Posterior vena cava (tissue), 2 donors: ENCODE data around the gene MAD1L1. TPM values are rescaled to one million over a fixed set of nuclear protein-coding genes. Genes with fewer than 3 reads are reported as not detected.
"Not testable (repeated sequence)": the region's sequence is repeated elsewhere in the genome, so short reads cannot be mapped to it uniquely, and the experiment has no call there.

Source experiments
- DNase-seq: peaks from one replicate; pipeline ENCODE4 v3.0.0-alpha.2; 2020; ENCODE audit warnings: low spot score
- intact Hi-C, 2 donors: fragments of 100-400 bp; cut with DNase I; formaldehyde crosslinking; loops; one replicate each; pipeline versions ENCODE4 v1.14.1 to v1.14.2; 2022 to 2023
- total RNA-seq, 2 donors: library from RNA; stranded (reverse); fragmentation: NEBNext Ultra II Directional; extraction: Animal tissue kit (Norgen Biotek cat#: 25700); gene quantifications; one replicate each; pipeline ENCODE4 v1.2.1, GENCODE V29; 2021
- donor health status: DM: yes; HTN: yes; CAD: no.
- donor health status: DM: yes; HTN: yes; CAD: no.

MAD1L1 gene
- total RNA-seq, 2 donors from 2014 or later, result 17.3 to 24.7 TPM

DNA sequence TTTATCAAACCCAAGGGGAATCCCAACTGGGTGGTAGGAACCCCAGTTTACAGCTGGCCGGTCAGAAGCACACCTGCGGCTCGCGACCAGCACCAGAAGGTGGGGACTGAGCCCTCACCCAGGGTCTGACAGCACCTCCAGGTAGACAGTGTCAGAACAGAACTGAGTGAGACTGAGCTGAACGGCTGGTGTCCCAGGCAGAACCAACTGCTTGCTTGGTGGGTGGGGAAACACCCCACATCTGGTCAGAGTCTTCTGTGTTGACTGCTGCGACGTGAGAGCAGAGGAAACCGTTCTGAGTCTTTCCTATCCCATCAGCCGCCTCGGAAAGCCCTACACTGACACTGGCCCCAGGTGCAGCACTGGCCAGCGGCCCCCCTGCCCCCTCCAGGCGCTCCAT is 160.7 kb downstream of the MAD1L1 start:
- DNase-seq, result no peak
- intact Hi-C loops, result no loop called here

DNA sequence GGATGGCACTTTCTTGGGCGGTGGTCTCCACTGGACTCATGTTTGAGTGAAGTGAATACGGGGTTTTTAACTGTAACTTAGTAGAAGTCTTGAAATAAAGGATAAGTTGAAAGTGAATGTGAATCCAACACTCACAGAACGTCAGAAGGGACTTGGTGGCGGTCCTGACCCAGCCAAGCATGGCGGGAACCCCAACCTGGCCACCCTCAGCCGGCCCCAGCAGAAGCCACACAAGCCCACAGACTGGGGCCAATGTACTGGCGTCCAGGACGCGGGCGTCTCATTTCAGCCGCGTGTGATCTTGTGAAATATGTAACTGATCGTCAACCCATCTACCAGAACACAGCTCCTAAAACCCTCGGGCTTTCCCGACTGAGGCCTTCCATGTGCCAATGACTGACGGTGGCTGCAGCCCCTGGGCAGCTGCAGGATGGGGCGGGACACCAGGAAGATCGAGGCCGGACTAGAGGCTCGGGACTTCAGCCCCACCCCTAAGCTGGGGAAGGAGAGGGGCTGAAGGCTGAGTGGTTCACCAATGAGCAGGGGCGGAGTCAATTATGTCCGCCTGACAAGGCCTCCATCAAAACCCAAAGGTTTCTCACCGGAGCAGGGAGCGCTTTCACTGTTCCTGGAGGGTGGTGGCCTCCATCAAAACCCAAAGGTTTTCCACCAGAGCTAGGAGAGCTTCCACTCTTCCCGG is 161.5 kb downstream of the MAD1L1 start:
- intact Hi-C loops, result no loop called here
- DNase-seq, result no peak

DNA sequence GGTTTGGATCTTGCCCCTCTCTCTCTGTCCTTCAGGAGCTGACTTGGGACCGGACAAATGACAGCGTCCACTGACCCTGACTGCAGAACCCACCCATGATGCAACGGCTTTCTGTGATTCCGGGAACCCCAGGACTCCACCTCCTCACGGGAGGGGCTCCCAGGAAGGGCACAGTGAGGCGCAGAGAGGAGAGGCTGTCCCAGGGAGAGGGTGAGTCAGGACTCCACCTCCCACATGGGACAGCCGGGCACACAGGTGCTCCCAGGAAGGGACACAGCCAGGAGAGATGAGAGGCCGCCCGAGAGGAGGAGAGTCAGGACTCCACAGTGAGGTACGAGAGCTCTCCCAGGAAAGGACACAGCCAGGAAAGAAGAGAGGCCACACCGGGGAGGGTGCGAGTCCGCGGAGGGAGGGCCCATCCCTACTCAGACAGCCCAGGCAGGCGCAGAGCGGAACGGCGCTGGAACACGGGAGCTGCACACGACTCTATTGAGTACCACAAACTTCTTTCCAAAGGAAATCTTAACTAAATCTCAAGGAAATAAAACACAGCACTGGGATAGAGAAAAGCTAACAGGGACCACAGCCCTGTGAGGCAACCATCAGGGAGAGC is 162.5 kb downstream of the MAD1L1 start:
- intact Hi-C loops, result no loop called here
- no peak for DNase-seq

DNA sequence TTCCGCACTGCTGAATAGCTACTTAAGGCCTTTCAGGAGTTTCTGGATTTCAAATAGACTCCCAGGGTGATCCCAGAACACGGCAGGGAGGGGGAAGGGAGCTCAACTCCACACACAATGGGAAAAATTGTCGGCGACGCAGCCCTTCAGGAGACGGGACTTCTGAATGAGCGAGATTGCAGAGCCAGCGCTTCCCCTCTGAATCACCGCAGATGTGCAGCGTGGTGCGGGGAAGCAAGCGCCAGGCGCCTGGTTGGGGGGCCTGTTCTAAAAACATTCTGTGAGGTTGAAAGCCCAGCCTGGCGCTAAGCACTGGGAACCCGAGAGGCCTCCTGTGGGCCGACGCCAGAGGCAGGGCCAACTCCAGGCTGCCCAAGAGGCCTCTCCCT is 163.3 kb downstream of the MAD1L1 start:
- intact Hi-C loops, result no loop called here
- DNase-seq, result no peak

DNA sequence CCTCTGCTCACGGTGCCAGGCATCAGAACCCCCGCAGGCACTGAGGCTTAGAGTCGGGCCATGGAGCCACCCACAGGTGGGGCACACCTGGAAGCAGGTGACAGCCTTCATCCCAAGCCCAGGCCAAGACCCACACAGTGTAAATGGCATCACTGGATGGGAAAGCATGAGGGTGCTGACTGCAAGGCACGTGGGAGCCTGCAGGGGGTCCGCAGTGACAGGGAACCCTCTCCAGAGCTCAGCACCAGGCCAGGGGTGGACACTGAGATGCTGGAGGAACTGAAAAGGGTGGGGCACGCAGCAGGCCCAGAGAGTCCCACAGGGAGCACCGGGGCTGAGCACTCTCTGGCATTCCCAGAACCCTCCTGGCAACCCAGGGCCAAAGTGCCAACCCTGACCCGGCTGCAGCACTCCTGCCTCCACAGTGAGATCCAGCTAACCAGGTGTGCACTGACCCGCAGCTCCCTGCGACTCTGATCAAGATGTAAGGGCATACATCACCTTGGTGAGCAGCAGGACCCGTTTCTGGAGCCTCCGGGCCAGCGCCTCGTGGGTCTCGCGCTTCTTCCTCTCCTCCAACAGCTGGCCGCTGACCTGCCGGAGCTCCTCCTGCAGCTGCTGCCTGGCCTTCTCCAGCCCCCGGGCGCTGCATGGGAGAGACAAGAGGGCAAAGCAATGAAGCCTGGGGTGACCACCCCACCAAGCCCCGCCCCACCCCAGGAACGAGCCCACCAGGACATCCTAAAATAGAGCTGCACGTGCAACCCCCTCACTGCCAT is 163.9 kb downstream of the MAD1L1 start:
- intact Hi-C loops, result no loop called here

DNA sequence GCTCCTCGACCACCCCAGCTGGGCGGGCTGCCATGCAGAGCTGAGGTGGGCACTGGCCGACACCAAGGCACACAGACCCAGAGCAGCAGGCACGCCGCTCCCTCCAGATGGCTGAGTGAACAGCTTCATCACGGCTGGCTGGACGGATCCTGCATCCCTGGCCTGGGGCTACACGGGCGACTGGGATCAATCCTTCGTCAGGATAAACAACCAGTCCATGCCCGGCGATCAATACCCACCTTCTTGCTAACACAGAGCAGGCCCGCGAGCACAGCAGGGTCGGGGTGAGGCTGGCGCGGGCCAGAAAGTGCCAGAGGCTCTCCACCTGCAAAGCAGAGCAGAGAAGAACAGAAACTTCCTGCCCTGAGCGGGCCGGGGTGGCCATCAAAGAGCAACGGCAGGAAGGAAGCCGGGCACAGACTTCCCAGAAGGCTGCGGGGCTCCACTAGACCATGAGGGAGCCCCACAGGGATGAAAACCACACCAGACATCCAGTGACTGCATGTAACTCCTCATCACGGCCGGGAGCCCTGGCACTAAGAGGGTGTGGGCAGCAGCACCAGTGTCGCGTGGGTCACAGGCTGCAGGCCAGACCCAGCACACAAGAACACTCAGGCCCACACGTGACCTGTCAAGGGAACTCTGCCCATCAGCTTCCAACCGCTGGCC is 166.4 kb downstream of the MAD1L1 start:
- intact Hi-C loops, result no loop called here

More for the DNA sequence above, 163.9 kb downstream of the MAD1L1 start:
- DNase-seq, result no peak

DNA sequence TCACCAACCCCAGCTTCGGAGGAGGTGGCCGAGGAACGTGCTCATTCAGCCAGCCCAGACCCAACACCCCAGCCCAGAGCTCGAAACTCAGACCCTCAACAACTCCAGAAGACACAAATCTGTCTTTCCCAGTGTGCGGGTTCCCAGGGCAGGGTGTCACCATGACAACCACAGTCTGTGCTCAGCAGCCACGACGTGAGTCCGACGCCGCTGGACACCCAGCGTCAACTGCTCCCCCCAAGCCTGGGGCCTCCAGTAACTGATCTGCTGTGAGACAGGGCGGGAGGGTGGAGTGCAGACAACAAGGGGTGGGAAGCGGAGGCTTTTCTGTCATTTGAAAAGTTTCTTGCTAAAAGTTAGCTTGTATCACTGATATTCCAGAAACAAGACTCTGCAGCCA is 167.2 kb downstream of the MAD1L1 start:
- intact Hi-C loops, result no loop called here
- DNase-seq, result no peak

More for the DNA sequence above, 166.4 kb downstream of the MAD1L1 start:
- DNase-seq, result no peak

DNA sequence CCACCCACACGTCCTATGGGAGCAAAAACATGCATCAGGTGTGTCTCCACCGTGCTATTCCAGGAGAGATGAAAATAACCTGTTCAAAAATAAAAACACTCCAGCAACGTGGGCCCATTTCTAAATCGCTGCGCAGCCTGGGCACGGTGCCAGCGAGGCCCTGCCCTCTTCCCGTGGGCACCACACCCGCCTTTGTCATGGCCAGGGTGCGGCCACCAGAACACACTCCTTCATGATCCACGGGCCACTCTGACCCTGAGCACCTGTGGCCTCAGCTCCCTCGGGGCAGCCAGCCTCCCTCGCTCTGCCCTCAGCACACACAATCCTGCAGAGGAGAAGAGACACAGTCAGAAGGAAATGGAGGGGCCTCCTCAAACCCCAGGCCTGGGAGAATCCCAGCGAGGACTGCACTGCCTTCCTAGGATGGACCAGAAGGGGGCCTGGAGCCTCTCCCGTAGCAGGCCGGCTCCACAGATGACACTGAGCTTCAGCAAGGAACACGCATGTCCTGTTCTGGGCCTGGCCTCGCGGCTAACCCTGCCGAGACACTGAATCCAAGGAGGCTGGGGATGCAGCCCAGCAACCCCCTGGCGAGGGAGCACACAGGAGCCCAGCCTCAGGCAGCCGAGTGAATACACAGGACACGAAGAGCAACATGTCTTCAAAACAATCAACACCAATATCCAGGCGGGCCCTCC is 169.0 kb downstream of the MAD1L1 start:
- intact Hi-C loops, result no loop called here
- no peak for DNase-seq

DNA sequence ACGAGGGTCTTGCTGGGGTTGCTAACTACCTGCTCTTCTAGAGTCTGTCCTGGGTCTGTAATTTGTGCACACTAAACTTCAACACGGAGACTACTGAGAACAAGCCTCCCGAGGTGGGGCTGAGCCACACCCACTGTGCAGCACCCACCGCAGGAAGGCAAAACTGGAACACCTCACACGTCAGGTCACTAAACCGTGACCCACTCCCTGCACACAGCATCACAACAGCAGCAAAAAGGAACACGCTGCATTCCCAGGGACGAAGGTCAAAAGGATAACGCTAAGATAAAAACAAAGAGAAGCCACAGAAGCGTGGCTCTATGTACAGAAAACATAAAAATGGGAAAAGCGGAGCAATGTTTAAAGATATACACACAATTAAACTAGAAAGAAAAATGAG is 170.1 kb downstream of the MAD1L1 start:
- no peak for DNase-seq
- intact Hi-C loops, result no loop called here

DNA sequence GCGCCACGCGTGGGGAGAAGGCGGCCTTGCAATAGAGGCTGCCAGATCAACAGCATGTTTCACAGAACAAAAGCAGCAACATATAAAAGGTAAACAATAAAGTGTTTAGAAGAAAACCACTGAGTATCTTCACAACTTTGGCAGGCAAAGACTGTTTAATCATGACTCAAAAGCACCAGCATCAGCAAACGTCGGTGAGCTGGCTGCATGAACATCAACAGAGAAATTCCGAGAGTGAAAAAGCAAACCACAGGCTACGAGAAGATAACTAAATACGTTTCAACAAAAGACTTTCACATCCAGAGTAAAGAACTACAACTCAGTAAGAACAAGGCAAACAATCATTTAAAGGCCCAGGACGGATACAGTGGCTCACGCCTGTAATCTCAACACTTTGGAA is 172.0 kb downstream of the MAD1L1 start:
- DNase-seq, result no peak
- intact Hi-C loops, result no loop called here

DNA sequence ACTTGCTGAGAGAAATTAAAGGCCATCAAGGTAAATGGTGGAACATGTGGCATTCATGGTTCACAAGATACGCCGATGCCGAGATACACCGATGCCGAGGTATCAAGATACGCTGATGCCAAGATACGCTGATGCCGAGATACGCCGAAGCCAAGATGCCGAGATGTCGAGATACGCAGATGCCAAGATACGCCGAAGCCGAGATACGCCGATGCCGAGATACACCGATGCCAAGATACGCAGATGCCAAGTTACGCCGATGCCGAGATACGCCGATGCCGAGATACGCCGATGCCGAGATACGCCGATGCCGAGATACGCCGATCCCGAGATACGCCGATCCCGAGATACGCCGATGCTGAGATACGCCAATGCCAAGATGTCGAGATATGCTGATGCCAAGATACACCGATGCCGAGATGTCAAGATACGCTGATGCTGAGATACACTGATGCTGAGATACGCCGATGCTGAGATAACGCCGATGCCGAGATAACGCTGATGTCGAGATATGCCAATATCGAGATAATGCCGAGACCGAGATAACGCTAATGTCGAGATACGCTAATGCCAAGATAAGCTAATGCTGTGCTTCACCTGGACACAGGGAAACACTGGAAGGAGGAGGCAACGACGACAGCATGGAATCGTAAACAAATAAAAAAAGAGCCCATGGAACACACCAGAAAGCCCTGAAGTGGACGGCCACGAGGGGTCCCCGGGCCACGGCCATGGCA is 172.6 kb downstream of the MAD1L1 start:
- DNase-seq, result no peak
- intact Hi-C loops, result no loop called here

DNA sequence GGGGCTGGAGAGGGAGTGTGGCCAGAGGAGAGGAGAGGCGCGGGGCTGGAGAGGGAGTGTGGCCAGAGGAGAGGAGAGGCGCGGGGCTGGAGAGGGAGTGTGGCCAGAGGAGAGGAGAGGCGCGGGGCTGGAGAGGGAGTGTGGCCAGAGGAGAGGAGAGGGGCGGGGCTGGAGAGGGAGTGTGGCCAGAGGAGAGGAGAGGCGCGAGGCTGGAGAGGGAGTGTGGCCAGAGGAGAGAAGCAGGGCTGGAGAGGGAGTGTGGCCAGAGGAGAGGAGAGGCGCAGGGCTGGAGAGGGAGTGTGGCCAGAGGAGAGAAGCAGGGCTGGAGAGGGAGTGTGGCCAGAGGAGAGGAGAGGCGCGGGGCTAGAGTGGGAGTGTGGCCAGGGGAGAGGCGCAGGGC is 174.5 kb downstream of the MAD1L1 start:
- intact Hi-C loops, DNase-seq: not testable (repeated sequence)

DNA sequence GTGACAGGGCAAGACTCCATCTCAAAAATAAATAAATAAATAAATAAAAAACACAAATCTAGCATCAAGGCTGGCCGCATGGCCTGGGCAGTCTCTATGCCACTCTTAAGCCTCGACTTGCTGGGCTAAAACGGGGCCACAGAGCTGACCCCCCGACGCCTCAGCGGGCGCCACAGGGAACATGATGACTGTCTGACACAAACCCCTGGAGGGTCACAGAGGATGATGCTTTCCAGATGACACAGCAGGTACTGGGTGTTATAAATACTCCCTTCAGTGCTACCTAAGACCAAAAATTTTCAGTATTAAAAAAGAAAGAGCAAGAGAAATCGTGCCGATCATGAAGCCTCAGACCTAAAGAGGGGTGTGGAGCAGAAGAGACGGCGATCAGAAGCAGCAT is 176.8 kb downstream of the MAD1L1 start:
- intact Hi-C loops, result no loop called here
- DNase-seq, result no peak

DNA sequence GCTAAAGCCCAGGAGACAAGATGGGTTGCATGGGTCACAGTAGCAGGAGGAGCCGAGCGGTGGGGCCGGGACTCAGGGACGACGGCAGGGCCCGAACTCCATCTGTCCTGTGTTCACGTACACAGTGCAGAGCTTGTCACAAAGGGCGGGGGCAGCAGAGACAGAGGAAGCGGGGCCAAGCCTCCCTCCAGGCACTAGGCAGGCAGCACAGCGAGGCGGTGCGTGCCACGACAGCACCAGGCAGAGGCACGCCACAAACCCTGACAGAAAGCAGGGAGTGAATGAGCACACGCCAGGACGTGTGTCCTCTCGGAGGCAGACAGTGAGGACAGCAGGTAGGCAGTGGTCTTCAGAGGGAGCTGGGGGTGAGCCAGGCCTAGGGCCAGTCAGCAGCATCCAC is 177.8 kb downstream of the MAD1L1 start:
- no peak for DNase-seq
- intact Hi-C loops, result no loop called here

DNA sequence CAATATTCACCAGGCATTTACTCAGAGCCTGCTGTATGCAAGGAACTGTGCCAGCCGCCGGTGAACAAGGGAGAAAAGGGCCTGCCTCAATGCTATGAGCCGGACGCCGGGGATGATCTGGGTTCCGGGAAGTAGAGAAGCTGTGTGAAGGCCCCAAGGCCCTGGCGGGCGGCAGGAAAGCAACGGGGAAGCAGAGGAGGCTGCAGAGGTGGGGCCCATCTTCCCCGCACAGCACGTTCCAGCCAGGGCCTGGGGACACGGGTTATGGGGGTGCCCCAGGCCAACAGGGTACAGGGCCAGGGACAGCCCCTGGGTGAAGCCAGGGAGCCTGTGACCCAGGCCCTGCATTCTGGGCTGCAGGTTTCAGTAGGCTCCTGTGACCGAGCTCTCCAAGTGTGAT is 179.3 kb downstream of the MAD1L1 start:
- intact Hi-C loops, result no loop called here

DNA sequence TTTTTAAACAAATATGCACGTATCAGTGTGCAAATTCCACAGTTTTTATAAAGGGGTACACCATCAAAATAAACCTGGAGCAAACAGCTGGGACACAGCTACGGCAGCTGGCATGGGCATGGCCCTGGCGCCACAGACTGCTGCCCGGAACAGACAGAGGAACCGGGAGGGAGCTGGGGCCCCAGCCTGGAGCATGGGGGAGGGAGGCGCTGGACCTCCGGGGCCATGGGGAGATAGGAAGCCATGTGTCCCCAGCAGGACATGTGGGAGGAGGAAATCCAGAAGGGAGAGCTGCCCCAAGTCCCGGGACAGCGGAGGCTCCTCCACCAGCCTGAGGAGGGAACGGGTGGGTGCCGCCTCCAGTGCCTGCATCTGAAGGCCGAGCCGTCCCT is 180.1 kb downstream of the MAD1L1 start:
- intact Hi-C loops, result no loop called here
- DNase-seq, result no peak

More for the DNA sequence above, 179.3 kb downstream of the MAD1L1 start:
- no peak for DNase-seq

DNA sequence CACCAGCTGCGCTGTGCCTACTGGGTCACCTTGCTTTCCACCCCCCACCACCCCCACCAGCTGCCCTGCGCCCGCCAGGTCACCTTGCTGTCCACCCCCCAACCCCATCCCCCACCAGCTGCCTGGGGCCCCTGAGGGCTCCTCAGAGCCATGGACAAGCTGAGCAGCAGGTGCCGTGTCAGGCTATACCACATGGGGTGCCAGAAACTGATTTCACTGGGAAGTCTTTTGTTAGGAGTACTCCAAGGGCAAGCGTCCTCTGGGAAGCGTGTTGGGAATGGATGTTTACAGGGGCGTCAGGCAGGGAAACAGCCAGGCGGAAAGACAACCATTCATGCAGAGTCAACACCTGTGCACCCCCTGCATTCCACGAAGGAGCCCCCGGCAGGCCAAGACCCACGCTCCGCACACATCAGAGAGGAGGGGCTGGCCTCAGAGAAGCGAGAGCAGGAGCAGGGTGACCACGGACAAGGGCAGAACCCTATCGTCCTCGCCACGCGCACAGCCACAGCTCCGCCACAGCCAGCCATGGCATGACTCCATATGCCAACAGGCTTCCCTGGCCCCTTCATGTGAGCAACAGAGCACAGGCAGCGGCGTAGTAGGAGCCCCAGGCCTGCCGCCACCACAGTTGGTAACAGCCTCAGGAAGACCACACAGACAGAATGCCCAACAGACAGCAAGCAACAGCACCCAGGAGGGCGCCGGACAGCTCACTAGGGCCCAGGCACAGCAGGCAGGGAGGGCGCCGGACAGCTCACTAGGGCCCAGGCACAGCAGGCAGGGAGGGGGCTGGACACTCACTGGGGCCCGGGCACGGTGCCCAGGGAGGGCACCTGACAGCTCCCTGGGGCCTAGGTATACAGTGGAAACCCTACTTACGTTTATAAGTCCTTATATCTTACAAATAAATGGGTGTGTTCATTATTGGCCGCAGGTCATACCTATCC is 180.8 kb downstream of the MAD1L1 start:
- intact Hi-C loops, result no loop called here
- DNase-seq, result no peak

DNA sequence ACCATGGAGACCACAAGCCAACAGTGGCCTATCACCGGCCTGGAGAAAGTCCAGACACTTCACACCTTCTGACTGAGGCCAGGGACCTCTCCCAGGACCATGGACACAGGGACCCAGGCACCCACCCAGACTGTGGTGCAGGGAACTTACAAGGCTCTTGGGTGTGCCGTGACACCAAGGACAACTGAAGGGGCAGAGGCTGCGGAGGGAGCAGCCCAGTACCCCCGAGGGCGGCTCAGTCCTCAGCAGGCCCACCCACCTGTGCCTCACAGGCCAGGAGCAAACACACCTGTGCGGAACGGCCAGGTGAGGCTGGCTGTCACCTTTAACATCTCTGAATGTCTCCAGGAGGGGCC is 182.3 kb downstream of the MAD1L1 start:
- intact Hi-C loops, result no loop called here
- DNase-seq, result no peak
